Measurements from ENCODE around the gene NLK. TPM values are rescaled to one million over a fixed set of nuclear protein-coding genes. Genes with fewer than 3 reads are reported as not detected.

Gene NLK
- total and polyA plus RNA-seq, 7 donors, result 4.0 to 13.0 (median 8.1) TPM

- TF ChIP-seq CTCF (IDR thresholded peaks at IDR 0.05), result no peak
- no peak overlapping the region for H3K4me3 ChIP-seq
- no peaks in the 10 kb centered on the region for H3K36me3 ChIP-seq (ENCODE audit: insufficient read depth in 1 of 2, low read depth in 1 of 2)
- H3K4me1 ChIP-seq, result peaks cover 24% of the 10 kb centered on the region
- H3K9me3 ChIP-seq, result no peaks in the 10 kb centered on the region
- H3K27ac ChIP-seq, result no peak overlapping the region
- WGBS, 3 donors, result 91 to 100% (median 97%) methylated on average over 1 of the region's 1 CpG
- DNase-seq, result no peak
- no peak for ATAC-seq
- no peaks in the 10 kb centered on the region for H3K27me3 ChIP-seq (ENCODE audit: insufficient read depth in 3 of 3, low read length in 2 of 3)
- intact Hi-C loops (cut with DNase I), result no loop called here
Measured at GRCh38 chr17:28057731-28058246, 15.3 kb downstream of the NLK start.

DNA sequence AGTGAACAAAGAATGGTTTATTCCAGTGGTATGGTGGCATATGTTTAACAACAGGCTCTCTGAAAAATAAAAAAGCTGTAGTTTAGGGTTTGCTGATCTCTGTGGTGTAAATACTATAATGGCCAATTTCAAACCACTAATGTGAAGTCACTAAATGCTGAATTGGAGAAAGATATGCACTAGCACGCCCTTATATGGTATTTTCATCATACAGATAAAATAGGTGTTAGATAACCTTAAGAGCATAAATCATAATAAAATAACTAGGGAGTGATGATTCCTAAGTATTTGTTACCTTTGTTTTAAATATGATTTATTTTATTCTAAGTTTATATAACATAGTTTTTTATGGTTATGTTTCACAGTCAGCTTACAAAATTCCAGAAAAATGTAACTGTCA lies 17.2 kb downstream of the NLK start:
- intact Hi-C loops (cut with DNase I), result no loop called here
- DNase-seq, result no peak
- WGBS, 3 donors, result 92 to 98% (median 94%) methylated on average over 1 of the region's 1 CpG
- Histone ChIP-seq H3K27ac (no peak overlapping the region), H3K4me1 (peaks cover 13% of the 10 kb centered on the region), H3K4me3 (no peak overlapping the region), H3K9me3 (no peaks in the 10 kb centered on the region), H3K36me3 (ENCODE audit: insufficient read depth in 1 of 2, low read depth in 1 of 2) (no peaks in the 10 kb centered on the region), H3K27me3 (ENCODE audit: insufficient read depth in 3 of 3, low read length in 2 of 3) (no peaks in the 10 kb centered on the region)
- TF ChIP-seq CTCF (IDR thresholded peaks at IDR 0.05), result no peak
- ATAC-seq, result no peak

- 70 to 77% (median 72%) methylated on average over 2 of the region's 2 CpGs for WGBS, 3 donors
Measured at GRCh38 chr17:28065706-28066105, 23.2 kb downstream of the NLK start.

DNA sequence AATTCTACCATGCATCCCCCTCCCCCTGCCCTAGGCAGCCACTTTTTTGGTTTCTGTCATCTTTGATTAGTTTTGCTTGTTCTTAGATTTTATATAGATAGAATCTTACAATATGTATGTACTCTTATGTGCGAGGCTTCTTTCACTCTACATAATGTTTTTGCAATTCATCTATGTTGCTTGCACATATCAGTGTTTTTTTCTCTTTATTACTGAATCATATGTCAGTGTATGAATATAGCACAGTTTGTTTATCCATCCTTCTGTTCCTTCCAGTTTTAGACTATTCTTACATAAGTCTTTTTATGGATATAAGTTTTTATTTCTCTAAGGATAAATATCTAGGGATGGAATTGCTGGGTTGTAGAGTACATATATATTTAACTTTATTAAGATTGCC lies 26.6 kb downstream of the NLK start:
- intact Hi-C loops (cut with DNase I), result no loop called here
- TF ChIP-seq CTCF (IDR thresholded peaks at IDR 0.05), result no peak
- no peaks in the 10 kb centered on the region for H3K36me3 ChIP-seq (ENCODE audit: insufficient read depth in 1 of 2, low read depth in 1 of 2)
- no peak overlapping the region for H3K27ac ChIP-seq
- no peak overlapping the region for H3K4me3 ChIP-seq
- H3K9me3 ChIP-seq, result peaks cover 16% of the 10 kb centered on the region
- H3K4me1 ChIP-seq, result no peaks in the 10 kb centered on the region
- ATAC-seq, result no peak
- no peak for DNase-seq
- WGBS, 3 donors, result 88 to 100% (median 99%) methylated on average over 1 of the region's 1 CpG
- no peaks in the 10 kb centered on the region for H3K27me3 ChIP-seq (ENCODE audit: insufficient read depth in 3 of 3, low read length in 2 of 3)

More at GRCh38 chr17:28065706-28066105, 23.2 kb downstream of the NLK start:
- H3K4me1 ChIP-seq, result no peaks in the 10 kb centered on the region
- ATAC-seq (no peak), DNase-seq (no peak)
- no peak for TF ChIP-seq CTCF (IDR thresholded peaks at IDR 0.05)
- H3K36me3 ChIP-seq (ENCODE audit: insufficient read depth in 1 of 2, low read depth in 1 of 2), result no peaks in the 10 kb centered on the region
- H3K4me3 ChIP-seq, result no peak overlapping the region
- intact Hi-C loops (cut with DNase I), result no loop called here
- H3K27me3 ChIP-seq (ENCODE audit: insufficient read depth in 3 of 3, low read length in 2 of 3), result no peaks in the 10 kb centered on the region
- H3K27ac ChIP-seq, result no peak overlapping the region
- peaks cover 3% of the 10 kb centered on the region for H3K9me3 ChIP-seq

- 96 to 100% (median 96%) methylated on average over 1 of the region's 1 CpG for WGBS, 3 donors
- ATAC-seq (no peak), DNase-seq (no peak)
- TF ChIP-seq CTCF (IDR thresholded peaks at IDR 0.05), result no peak
- H3K36me3 ChIP-seq (ENCODE audit: insufficient read depth in 1 of 2, low read depth in 1 of 2), result no peaks in the 10 kb centered on the region
- H3K9me3 ChIP-seq, result peaks cover 16% of the 10 kb centered on the region
- no peak overlapping the region for H3K4me3 ChIP-seq
- no peaks in the 10 kb centered on the region for H3K4me1 ChIP-seq
- no peak overlapping the region for H3K27ac ChIP-seq
- intact Hi-C loops (cut with DNase I), result no loop called here
- no peaks in the 10 kb centered on the region for H3K27me3 ChIP-seq (ENCODE audit: insufficient read depth in 3 of 3, low read length in 2 of 3)
Measured at GRCh38 chr17:28071179-28071578, 28.7 kb downstream of the NLK start.
